GM06990 (cell line): ENCODE data around the gene RAP1GAP.
"Not testable (repeated sequence)": the region's sequence is repeated elsewhere in the genome, so short reads cannot be mapped to it uniquely, and the experiment has no call there.

Source experiments
- DNase-seq: peaks from one replicate; pipeline ENCODE4 v3.0.0-alpha.2; 2011; ENCODE audit not compliant: insufficient read length; ENCODE audit errors: extremely low read depth
- H3K27me3 ChIP-seq: replicated peaks from 2 replicates; pipeline ENCODE4 v1.6.0; 2011; ENCODE audit warnings: low read length; ENCODE audit not compliant: control insufficient read depth, insufficient read depth
- H3K36me3 ChIP-seq: 2 replicates; pipeline ENCODE4 v1.5.1; 2011; ENCODE audit warnings: low read length; ENCODE audit not compliant: control insufficient read depth, insufficient read depth
- H3K4me3 ChIP-seq: replicated peaks from 2 replicates; pipeline ENCODE4 v1.5.1; 2011; ENCODE audit warnings: low read depth, mild to moderate bottlenecking, control low read depth, low read length
- CTCF ChIP-seq: IDR thresholded peaks from 2 replicates; pipeline ENCODE4 v1.5.1; 2011; ENCODE audit warnings: low read length, control low read depth, mild to moderate bottlenecking, inconsistent platforms; ENCODE audit not compliant: insufficient read depth, poor library complexity, severe bottlenecking

RAP1GAP gene

DNA sequence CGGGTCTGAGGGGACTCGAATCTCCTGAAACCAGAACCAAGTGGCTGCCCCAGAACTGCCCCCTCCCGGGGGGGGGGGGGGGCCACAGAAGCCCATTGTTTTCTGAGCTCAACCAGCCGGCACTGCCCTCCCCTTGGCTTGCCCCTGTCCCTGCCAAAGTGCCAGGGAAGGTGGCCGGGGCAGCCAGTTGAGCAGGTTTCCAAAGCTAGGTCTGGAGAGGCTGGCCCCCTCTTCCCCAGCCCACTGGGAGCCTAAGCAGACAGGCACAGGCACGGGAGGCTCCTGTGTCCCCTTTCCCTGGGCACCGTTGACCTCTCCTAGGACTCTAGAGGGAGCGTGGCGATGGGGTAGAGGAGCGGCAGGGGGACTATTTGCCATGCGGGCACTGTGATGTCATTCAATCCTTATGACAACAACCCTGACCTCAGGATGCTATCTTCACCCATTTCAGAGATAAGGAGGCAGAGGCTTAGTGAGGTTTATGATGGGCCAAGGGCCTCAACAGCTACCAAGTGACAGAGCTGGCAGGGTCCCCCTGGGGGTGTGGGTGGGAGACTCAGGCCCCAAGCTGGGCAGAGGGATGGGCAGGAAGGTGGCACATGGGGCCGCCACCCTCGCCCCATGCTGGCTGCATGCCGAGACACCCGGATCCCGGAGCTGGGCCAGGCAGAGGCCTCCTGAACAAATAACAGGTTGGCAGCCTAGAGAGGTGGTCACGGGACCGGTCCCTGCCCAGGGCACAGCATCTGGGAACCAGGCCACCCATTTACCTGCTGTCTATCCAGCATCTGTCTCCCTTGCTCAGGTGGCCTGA is 35.0 kb downstream of the RAP1GAP start:
- DNase-seq = no peak
- no peaks in the 10 kb centered on the region for H3K36me3 ChIP-seq
- no peaks in the 10 kb centered on the region; the same call in 1 of the 2 replicates for H3K27me3 ChIP-seq
- H3K4me3 ChIP-seq = no peak overlapping the region
- no peak for TF ChIP-seq CTCF

DNA sequence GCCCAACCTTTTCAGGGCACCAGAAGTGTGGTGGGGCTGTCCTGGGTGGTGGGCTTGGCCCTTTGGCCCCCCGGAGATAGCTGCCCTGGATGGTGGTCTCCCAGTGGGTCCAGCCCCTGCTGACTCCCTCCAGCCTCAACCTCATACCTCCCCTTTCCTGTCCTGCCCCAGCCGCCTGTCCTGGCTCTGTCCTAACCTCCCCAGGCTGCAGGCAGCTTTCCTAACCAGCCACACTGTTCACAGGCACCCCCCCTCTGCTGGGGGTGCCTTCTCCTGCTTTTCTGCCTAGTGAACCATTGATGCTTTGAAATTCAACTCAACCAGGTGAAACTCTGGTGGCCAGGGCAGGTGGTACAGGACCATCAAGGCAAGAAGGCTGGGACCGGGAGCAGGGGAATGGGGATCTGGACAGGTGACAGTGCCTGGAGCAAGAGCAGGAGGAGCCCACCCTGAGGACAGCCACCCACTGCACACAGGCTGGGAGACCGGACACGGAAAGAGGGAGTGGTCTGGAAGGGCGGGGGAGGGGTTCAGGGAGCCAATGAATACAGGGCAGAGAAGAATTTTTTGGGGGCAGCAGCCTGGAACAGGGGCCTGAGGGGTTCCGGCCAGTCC is 35.9 kb downstream of the RAP1GAP start:
- no peak for DNase-seq

GRCh38 chr1:21631944-21632887 is 36.9 kb downstream of the RAP1GAP start:
- no peaks in the 10 kb centered on the region; the same call in 1 of the 2 replicates for H3K27me3 ChIP-seq

More for the DNA sequence above, 35.9 kb downstream of the RAP1GAP start:
- no peak for TF ChIP-seq CTCF
- Histone ChIP-seq H3K4me3 (no peak overlapping the region), H3K27me3 (no peaks in the 10 kb centered on the region; the same call in 1 of the 2 replicates), H3K36me3 (no peaks in the 10 kb centered on the region)

DNA sequence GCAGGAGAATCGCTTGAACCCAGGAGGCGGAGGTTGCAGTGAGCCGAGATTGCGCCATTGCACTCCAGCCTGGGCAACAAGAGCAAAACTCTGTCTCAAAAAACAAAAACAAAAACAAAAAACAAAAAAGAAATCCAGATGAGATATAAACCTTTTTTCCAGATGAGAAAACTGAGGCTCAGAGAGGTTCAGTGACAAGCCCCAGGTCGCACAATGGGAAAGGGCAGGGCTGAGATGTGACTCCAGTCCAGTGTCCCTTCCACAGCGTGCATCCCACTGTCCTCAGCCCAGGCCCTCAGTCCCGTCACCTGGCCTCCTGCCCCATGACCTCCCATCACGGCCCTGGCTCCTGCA is 37.6 kb downstream of the RAP1GAP start:
- not testable (repeated sequence) for H3K36me3 ChIP-seq, DNase-seq, H3K27me3 ChIP-seq, H3K4me3 ChIP-seq

More at GRCh38 chr1:21631944-21632887, 36.9 kb downstream of the RAP1GAP start:
- TF ChIP-seq CTCF = no peak
- no peak for DNase-seq
- H3K4me3 ChIP-seq = no peak overlapping the region
- H3K36me3 ChIP-seq = no peaks in the 10 kb centered on the region

DNA sequence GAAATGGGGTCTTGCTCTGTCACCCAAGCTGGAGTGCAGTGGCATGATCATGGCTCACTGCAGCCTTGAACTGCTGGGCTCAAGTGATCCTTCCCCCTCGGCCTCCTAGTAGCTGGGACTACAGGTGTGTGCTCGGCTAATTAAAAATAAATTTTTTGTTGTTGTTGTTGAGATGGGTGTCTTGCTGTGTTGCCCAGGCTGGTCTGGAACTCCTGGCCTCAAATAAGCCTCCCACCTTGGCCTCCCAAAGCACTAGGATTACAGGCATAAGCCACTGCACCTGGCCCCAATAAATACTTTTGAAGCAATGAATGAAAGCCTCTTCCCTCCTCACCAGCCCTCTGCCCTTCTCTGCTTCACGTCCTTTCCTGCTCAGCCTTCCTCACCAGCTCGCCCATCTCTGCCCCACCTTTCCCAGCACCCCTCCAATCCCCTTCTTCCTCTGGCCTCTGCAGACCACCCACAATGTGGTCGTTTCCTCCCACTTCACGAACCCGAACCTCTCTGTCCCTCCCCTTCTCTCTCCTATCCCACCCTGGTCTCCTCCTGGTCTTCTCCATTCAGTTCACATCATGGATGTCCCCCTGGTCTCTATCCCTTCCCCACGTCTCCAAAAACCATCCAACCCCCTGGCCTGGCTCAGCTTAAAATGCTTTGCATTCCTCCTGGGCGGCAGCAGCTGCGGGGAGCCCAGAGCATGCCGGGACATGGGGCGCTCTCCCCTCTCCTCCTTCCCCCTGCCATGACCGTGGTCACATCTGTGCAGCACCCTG is 38.4 kb downstream of the RAP1GAP start:
- no peak for TF ChIP-seq CTCF
- no peak for DNase-seq
- Histone ChIP-seq H3K4me3 (no peak overlapping the region), H3K36me3 (no peaks in the 10 kb centered on the region), H3K27me3 (no peaks in the 10 kb centered on the region; the same call in 1 of the 2 replicates)
